Measurements from ENCODE around the gene MAP3K8.
"Not testable (repeated sequence)": the region's sequence is repeated elsewhere in the genome, so short reads cannot be mapped to it uniquely, and the experiment has no call there.

DNA sequence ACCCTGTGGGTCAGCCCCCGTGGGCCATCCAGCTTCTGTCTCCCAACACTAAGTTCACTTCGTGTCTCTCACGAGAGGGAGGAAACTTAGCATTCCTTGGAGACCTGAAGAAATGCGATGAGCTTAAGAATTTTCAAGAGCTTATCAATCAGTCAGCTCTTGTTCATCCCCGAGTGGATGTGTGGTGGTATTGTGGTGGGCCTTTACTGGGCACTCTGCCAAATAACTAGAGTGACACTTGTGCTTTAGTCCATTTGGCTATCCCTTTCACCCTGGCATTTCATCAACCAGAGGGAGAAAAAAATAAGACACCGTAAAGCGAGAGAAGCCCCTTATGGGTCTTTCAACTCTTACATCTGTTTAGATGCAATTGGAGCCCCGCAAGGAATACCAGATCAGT lies 45.5 kb downstream of the MAP3K8 start:
- TF ChIP-seq POU6F1 (CRISPR knock-in tag; IDR thresholded peaks at IDR 0.05; ENCODE audit: borderline replicate concordance, low read depth); ZFP3 (CRISPR knock-in tag; IDR thresholded peaks at IDR 0.05); TCF4 (CRISPR knock-in tag; IDR thresholded peaks at IDR 0.05; ENCODE audit: borderline replicate concordance); ZNF8 (CRISPR knock-in tag; IDR thresholded peaks at IDR 0.05); SNAI2 (CRISPR knock-in tag; IDR thresholded peaks at IDR 0.05): not testable (repeated sequence)

Data from SK-N-SH treated with all-trans-retinoic acid at 6 μM for 48 hours (cell line).